CD1c-positive myeloid dendritic cell (primary cell): ENCODE results near the gene RNF123.
A peak's percentile ranks its signal among the peaks of the same experiment; 100 is the strongest.
"Not testable (repeated sequence)": the region's sequence is repeated elsewhere in the genome, so short reads cannot be mapped to it uniquely, and the experiment has no call there.

Source experiments
- DNase-seq: peaks from one replicate; pipeline ENCODE4 v3.0.0-alpha.2; 2016; ENCODE audit errors: extremely low spot score

Gene RNF123

GRCh38 chr3:49720855-49721595 lies 31.7 kb downstream of the RNF123 start:
- no peak for DNase-seq

GRCh38 chr3:49721596-49721895 lies 32.2 kb downstream of the RNF123 start:
- DNase-seq = no peak

GRCh38 chr3:49721896-49722781 lies 32.8 kb downstream of the RNF123 start:
- no peak for DNase-seq

DNA sequence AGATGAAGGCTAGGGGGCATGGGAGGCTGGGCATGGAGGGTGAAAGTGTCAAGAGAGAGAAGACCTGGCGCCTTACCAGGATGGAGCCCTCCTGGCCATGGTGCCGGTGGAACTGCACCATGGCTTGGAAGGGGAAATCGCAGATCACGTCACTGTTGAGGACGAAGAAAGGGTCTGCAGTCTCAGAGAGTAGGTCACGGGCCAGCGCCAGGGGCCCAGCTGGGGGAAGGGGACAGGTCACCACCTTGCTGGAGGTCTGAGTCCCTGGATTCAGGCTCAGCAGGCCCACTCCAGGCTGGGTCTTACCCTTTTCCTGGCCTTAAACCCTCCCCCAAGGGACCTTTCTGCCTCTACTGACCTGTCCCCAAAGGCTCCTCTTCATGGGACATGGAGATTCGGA lies 33.5 kb downstream of the RNF123 start:
- no peak for DNase-seq

DNA sequence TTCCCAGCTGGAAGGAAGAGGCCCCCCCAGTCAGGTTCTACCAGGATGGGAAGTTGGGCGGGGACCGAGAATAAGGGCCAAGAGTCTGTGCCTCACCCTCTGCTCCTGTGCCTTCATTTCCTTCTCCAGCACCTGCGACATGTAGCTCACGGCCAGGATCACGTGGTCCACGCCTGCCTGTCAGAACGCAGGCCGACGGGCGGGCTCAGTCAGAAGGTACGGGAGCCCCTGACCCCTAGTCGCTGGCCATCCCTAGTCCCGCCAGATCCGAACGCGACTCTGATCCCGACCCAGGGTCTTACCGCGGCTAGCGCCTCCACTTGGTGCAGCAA lies 33.9 kb downstream of the RNF123 start:
- peak; percentile 43 for DNase-seq

- DNase-seq = peak; percentile 99
Measured at GRCh38 chr3:49723628-49724551, 34.5 kb downstream of the RNF123 start, which contains the start of gene GMPPB. GMPPB (minus strand) TSS chr3:49723951; CDS start chr3:49723726, 225 bp downstream.

DNA sequence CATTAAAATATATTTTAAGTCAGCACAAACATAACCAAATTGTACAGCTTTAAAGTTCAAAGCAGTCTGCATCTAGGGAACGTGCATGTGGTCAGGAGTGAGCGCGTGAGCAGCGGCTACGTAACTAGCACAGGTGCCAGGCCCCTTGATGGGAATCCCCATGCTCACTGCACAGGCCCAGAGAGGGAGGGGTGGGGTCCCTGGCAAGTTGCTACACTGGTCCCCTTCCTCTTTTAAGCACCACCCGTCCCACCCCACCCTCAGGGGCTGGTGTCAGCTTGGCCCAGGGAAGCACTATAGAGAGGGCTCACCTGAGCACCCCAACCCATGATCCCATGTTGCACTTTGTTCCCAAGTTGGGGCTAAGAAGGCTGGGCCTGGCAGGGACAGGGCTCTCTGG lies 35.2 kb downstream of the RNF123 start:
- DNase-seq = peak; percentile 20

DNA sequence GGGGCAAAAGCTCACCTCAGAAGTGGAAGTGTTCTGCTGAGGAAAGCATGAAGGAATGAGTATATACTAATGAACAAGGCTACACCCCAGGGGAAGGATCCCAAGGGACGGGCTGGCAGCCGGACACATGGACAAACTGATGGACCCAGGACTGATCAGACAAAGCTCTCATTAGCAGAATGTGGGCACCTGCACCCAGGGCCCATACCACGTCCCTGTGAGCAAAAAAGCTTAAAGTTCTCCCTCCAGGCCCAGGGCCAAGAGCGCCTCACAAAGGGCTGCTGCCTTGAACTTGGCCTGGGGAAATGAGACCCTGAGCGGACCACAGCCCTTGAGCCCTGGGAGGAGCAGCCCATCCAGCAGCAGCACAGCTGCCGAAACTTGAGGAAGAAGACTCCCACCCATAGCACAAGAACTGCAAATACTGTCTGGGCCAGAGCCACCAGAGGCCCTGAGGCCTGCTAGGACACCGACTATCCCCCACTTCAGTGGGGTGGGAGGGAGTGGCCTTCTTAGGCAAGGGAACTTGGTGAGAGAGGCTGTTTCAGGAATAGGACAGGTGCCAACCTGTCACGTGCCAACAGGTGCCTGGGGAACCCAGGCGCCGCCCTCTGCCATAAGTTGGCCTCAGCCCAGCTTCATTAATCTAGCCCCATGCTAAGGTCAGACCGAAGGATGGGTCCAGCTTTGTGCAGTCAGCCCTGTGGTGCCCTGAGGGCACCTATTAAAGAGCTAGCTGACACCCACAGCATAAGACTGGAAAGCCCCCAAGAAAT lies 36.7 kb downstream of the RNF123 start:
- no peak for DNase-seq

DNA sequence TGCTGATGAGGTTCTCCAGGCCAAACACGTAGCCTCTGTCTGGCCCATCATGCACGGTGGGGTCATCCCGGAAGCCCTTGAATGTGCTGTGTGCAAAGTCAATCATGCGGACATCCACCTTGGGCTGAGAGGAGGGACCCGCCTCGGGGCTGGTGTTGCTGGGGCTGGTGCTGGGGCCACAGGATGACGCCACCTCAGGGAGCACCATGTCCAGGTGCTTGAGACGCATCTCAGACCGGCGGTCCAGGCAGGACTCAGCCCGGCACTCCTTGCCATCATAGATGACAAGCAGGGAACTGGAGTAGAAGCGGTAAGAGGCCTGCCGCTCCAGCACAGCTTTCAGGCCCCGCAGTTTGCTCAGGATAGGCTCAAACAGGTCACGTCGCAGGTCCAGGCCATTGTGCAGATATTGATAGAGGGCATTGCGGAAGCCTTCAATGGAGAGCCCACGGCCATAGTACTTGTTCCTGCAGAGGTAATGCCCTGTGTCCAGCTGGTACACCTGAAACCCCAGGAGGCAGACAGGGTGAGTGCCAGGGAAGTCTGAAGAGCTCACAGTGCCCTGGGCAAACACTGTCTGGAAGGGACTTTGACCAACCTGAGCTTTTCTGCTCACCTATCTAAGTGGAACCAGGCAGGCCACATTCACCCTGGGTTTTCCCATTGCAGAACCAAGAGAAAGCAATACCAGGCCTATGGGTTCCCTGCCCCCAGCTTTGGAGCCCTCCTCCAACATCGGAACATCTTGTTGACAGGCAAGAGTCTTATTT lies 38.0 kb downstream of the RNF123 start:
- DNase-seq = no peak

DNA sequence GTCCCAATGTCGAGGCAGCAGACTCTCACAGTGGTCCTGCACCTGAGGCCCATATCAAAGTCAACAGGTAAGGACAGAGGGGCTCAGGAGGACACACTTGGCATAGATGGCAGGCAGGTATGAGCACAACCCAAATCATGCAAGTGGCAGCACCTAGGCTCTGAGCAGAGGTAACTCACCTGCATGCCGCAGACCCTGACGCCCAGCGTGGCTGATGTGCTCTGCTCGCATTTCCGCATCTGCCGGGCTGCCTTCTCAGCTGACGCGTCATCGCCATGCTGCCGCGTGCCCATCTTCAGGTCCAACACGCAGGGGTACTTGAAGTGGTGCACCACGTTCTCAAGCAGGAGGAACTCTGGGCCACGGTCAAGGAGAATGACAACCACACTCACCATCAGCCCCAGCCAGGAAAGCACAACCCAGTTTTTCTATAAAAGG lies 38.6 kb downstream of the RNF123 start:
- no peak for DNase-seq

GRCh38 chr3:49729966-49730609 lies 40.7 kb downstream of the RNF123 start:
- DNase-seq = no peak

DNA sequence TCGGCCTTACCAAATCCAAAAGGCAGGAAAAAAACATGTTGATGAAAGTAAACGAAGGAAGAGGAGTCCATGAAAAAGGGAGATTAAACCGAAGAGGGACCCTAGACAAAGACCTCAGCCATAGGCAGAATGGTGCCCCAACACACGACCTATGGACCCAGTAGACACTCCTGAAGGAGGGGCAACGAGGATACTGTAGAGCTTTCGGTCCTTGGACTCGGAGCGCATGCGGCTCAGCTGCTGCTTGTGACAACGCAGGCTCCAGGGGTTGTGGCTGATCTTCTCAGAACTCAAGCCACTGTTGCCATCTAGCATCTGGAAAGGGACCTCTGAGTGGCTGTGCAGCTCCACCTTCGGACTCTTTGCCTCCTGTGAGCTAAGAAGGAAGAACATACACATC lies 43.2 kb downstream of the RNF123 start:
- no peak for DNase-seq

DNA sequence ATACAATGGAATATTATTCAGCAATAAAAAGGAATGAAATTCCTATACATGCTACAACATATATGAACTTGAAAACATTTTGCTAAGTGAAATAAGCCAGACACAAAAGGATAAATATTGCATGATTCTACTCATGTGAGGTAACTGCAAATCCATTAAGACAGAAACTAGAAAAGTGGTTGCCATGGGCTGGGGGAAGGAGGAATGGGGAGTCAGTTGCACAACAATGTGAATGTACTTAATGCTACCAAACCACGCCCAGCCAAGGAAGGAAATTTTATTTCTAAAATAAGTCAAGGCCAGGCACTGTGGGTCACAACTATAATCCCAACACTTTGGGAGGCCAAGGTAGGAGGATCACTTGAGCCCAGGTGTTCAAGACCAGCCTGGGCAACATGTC lies 44.2 kb downstream of the RNF123 start:
- no peak for DNase-seq

DNA sequence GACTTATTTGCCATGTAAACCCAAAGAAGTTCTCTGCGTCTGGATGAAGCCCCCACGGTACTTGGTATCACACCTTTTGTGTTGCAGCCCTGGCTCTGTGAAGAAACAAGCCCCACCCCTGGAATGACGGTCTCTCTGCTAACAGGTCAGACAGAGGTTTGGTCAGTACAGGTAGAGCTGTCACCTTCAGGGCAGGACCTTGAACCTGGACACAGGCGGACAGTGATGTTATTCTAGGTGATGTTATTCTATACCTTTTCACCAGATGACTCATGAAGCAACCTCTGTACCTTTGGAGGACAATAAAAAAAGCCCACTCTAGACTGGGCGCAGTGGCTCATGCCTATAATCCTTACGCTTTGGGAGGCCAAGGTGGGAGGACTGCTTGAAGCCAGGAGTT lies 45.4 kb downstream of the RNF123 start:
- DNase-seq = no peak

DNA sequence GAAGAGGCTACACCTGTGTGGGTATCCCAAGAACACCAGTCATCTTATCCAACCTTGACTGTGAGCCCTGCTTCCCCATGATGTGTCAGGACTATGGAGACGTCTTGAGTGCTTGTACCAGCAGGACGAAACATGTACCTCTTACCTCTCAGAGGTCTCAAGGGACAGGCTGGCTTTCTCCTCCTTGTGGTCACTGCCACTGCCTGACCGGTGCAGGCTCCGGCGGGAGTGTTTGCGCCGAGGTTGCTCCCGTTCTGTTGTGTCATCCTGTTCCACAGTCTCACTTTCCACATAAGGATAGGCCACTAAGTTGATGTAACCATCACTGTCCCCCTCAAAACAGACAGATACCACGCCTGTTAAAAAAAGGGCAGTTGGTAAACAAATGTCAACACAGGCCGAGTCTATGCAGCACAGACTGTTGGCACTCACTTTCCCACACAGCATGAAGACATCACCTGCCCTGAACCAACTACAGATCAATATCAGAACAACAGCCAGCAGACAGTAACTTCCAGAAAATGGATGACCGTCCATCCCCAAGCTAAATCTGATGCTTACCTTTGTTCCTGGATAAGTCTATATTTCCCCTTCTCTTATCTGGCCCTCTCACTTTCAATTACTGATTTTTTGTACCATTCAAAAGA lies 48.8 kb downstream of the RNF123 start:
- DNase-seq = no peak

DNA sequence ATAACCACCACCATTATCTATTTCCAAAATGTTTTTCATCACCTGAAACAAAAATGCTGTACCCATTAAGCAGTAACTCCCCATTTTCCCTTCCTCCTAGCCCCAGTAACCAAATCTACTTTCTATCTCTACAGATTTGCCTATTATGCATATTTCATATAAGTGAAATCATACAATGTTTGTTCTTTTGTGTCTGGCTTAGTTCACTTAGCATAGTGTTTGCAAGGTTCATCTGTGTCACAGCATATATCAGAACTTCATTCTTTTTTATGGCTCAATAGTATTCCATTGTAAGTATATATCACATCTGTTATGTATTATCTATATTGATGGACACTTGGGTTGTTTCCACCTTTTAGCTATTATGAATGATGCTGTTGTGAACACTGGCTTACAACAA lies 51.1 kb downstream of the RNF123 start:
- no peak for DNase-seq

DNA sequence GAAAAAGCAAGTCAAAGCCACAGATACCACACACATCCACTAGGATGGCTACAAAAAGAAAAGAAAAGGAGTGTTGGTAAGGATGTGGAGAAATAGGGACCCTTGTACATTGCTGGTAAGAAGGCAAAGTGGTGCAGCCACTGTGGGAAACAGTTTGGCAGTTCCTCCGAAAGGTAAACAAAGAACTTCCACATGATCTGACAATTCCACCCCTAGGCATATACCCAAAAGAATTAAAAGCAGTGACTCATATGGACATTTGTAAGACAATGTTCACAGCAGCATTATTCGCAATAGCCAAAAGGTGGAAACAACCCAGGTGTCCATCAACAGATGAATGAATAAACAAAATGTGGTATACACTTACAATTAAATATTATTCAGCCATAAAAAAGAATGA lies 56.6 kb downstream of the RNF123 start:
- DNase-seq = no peak

- DNase-seq = no peak
Measured at GRCh38 chr3:49747792-49748480, 58.6 kb downstream of the RNF123 start.

- not testable (repeated sequence) for DNase-seq
Measured at GRCh38 chr3:49748874-49749273, 59.5 kb downstream of the RNF123 start.
